Muscle of back (tissue), 11 donors: ENCODE measurements around the gene LRCH4. TPM values are rescaled to one million over a fixed set of nuclear protein-coding genes. Genes with fewer than 3 reads are reported as not detected.

ENCODE experiments used
- DNase-seq, 3 donors: peaks; one replicate each; pipeline versions ENCODE4 v3.0.0 to v3.0.0-alpha.2; 2013
- polyA plus RNA-seq, 10 donors: library from polyadenylated mRNA; unstranded; fragments of 120-200 nt; gene quantifications; one replicate each; pipeline ENCODE4 v1.2.1, GENCODE V29; 2013; ENCODE audit not compliant: insufficient read length in 10 of 10

Gene LRCH4
- polyA plus RNA-seq, 10 donors: 16.7 to 30.5 (median 22.7) TPM

DNA sequence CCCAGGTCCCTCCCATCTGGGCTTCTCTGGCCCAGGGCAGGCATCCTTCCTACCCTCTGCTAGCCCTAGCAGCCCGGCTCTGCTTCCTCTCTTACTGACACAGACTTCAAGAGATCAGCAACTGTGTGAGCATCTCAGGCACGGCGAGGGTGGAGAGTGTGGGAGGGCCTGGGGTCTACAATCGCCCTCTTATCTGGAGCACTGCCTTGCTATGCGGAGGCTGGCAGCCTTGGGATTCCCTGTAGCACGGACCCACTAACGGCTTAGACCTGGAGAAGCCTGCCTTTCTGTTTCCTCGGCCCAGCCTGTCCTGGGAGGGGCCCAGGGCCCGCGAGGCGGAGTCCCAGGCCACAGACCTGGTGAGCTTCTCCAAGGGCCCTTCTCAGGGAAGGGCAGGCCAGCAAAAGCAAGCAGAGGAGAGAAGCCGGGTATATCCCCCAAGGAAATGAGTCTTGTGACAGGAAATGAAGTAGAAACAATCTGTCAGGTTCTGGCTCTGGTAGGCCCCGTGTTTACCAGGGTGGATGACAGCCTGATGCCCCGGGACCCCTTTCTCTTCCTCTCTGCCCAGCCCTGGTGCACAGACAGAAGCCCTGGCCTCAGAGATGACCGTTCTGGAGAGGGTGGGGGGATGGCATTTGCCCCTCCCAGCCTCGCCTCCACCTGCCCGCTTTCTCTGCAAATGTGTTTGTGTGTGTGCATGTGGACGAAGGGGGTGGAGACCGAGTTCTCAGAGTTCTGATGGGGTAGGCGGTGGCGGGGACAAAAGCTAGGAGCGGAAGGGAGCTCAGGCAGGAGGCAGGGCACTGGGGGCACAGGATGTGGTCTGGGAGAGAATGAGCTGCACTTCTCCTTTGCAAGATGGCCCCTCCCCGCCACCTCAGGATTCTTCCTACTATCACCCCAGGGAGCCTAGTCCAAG, 2.5 kb downstream of the LRCH4 start:
- DNase-seq: peak in 1 of 3 donors; percentile 65

DNA sequence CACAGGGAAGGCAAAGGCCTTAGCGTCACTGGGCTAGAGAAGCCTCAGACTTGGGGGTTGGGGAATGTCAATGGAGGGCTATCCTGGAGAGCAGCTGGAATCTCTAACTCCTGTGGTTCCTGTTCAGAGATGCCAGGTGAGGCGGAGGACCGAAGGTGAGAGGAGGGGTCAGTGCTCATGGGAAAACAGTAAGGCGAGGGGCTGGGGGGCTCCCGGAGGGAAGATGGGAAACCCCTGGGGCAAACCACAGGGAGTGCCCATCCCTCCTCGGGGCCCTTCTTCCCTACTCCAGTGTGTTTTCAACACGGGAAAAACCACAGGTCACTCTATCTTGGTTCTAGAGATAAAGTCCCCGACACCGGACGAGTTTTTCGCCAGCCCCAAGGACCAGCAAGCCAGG, 3.3 kb downstream of the LRCH4 start:
- DNase-seq: no peak

GRCh38 chr7:100582041-100582579, 3.8 kb downstream of the LRCH4 start:
- no peak for DNase-seq

- no peak for DNase-seq
Observed at GRCh38 chr7:100580466-100581283, 5.3 kb downstream of the LRCH4 start.

DNA sequence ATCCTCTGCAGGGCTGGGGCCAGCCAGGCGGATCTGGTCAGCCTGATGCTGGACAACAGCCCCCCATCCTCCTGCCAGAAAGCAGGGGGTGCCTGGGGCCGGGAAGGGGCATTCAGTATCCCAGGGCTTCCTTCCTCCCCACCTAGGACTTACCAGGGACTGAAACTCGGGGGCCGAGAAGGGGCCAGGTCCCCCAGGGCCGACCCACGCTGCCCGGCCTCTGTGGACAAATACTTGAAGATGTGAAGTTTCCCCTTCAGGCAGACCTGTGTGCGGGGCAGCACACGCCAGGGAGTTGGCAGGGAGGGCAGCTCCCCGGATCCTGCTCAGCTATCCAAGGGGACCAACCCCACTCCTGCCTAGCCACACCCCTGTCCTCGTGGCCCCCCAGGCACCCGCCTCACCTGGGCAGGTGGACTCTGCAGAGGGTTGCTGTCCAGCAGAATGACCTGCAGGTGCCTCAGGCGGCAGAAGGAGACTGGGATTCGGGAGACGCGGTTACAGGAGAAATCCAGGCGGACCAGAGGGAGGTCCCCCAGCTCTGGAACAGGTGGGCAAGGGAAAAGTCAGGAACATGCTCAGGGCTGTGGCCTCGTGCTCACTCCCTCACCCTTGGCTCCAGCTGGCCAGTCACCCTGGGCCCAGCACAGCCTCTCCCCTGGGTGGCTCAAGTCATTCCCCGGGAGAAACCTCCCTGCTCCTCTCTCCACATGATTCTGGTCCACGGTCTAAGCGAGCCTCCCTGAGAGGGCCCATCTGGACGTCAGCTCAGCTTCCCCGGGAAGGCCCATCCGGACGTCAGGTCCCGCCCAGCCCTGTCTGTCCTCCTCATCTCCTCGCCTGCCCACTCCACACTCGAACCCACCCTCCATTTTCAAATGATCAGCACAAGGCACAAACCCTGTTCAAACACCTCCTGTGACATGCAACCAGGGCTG, 7.4 kb downstream of the LRCH4 start:
- DNase-seq: no peak

DNA sequence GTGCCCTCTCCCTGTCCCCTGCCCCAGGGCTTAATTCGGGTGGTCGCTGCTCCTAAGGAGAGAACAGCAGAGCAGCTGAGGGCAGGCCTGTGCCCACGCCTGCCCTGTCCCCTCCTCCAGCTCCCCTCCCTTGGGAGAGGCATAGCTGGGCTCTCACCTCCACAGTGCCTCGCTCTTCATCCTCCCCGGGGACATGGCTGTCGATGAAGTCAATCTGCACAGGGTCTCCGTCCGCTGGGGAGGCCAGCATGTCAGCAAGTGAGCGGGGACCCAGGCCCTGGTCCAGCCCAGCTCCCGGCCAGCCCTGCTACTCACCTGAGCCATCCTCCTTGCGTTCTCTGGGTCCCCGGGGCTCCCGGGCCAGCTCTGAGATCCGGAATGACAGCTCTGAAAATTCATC, 8.4 kb downstream of the LRCH4 start:
- DNase-seq: no peak

- DNase-seq: no peak
Observed at GRCh38 chr7:100577103-100577502, 8.8 kb downstream of the LRCH4 start.

DNA sequence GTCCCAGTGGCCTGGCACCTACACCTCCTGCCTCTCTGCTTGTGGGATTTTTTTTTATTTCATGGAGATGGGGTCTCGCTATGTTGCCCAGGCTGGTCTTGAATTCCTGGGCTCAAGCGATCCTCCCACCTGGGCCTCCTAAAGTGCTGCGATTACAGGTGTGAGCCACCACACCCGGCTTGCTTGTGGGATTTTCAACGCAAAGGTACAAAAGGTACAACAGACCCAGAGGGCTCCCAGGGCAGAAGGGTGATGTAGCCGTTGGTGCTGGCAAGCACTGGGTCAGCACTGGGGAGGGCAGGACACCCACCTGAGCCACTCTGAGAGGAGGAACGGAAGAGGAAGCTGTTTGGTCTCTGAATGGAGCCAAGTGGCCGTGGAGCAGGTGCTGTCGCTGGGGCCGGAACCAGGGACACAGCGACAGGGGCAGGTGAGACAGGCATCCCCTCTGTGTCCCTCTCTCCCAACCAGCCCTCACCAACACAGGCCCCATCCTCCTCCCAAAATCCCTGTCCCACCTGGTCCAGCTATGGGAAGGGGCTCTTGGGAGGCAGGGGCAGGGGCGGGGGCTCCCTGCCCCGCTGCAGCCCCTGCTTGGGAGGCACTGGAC, 9.4 kb downstream of the LRCH4 start:
- no peak for DNase-seq

DNA sequence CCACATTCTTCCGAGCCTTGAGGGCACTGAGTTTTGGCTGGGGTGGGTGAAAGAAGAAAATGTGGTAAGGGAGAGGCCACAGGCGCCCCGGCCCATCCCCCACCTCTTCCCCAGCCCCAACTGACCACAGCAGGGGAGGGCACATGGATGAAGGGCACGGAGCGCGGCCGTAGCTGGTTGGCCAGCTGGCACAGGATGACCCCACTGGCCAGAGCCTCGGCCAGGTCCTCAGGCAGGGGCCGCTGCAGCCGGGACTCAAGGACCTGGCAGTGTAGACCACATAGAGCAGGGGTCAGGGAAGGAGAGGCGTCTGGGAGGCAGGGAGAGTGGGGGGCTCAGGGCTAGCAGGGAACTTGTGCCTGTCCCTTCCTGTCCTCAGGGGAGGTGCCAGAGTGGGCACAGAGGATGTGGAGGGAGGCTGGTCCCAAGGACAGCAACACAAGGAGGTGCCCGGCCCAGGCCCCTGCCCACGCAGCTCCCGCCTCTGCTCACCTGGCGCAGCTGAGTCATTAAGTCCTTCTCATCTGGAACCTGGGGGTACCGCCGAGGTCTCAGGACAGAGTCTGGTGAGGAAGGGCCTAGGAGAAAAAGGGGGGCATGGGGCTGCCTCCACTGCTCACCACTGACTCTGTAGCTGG, 10.1 kb downstream of the LRCH4 start:
- no peak for DNase-seq

GRCh38 chr7:100575206-100575631, 10.7 kb downstream of the LRCH4 start:
- no peak for DNase-seq

GRCh38 chr7:100574362-100575205, 11.3 kb downstream of the LRCH4 start:
- DNase-seq: no peak

- DNase-seq: no peak
Observed at GRCh38 chr7:100573691-100574361, 12.1 kb downstream of the LRCH4 start, which contains the start of gene SAP25. Gene SAP25, minus strand, starts transcription at chr7:100573900. Its CDS starts 158 bp downstream, at chr7:100573742.

GRCh38 chr7:100572949-100573675, 12.8 kb downstream of the LRCH4 start:
- no peak for DNase-seq

DNA sequence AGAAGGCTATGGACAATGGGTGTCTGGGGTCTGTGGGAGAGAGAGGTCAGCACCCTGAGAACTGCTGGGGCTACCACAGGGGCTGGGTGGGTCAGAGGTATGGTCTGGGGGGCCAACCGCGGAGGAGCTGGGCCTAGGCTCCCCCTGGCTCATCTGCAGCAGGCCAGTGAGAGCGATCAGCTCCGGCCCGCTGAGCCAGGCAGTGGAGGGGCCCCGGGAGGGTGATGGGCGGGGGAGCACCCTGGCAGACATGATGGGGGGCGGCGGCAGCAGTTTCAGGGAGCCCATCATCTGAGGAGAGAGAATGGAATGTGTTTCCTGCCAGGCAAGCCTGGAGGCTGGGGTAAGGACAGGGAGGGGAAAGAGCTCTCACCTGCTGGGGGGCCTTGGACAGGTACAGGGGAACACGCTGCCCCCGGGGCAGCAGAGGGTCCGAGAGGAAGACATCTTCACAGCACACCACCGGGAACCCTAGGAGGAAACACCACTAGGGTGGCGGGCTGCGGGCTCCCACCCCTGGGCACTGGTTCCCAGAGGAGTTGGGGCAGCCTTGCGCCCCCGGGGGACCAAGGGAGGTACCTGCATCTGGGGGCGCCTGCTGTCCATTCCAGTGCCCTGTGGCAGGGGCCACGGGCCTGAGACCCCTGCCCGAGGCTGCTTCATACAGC, 13.5 kb downstream of the LRCH4 start:
- DNase-seq: no peak

GRCh38 chr7:100571829-100572116, 14.2 kb downstream of the LRCH4 start:
- DNase-seq: no peak

DNA sequence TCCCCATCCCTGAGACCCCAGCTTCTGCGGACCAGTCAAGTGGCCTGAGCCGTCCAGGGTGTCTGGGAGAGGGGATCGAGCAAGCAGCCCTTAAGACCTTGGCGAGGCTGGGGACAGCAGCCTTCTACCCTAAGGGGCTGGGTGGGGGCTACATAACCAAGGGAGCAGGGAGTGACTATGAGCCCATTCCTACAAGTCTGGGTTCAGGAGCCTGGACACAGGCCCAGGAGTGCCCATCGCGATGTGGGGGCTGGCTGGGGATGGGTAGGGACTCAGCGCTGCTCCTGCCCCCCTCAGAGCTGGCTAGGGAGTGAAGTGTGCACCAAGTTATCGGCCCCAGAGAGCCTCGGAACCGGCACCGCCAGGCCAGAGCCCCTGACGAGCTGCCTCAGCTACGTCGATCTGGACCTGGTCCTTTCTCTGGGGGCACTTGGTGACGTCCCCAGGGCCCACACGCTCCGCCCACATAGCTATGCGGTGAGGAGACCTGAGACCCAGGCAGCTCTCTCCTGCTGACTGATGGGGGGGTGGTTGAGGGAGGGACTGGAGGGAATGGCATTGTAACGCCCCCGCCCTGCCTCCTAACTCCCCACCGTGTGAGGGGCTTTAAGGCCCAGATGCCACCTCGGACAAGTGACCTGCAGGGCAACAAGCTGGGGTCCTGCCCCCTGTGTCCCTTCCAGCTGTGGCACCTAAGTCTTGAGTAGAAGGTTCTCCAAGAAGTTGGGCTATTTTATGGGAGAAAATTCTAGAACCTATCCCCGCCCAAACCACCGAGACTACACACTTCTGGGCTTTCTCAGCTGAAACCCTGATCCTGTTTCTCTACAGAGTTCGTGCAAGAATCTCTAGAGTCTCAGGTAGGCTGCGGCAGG, 14.7 kb downstream of the LRCH4 start:
- DNase-seq: no peak
